ENCODE data around the gene ZNF417. TPM values are rescaled to one million over a fixed set of nuclear protein-coding genes. Genes with fewer than 3 reads are reported as not detected.

Gene ZNF417
- total and polyA plus RNA-seq, 2 of the 4 experiments (the other 2 are of a cell fraction): 4.0 to 23.1 TPM

- TF ChIP-seq FOS (IDR thresholded peaks at IDR 0.05; ENCODE audit: low read depth, low read length): no peak
These were observed 18.7 kb upstream of the ZNF417 start, which contains the start of gene ZNF418 (continued) for GRCh38 chr19:57934820-57935665.

GRCh38 chr19:57927587-57927986 lies 11.2 kb upstream of the ZNF417 start:
- Histone ChIP-seq H3K4me3 (ENCODE audit: insufficient read depth, low read depth, low read length) (no peak overlapping the region), H3K27me3 (ENCODE audit: control insufficient read depth, insufficient read depth, low read length) (no peaks in the 10 kb centered on the region), H2BK20ac (ENCODE audit: low read depth, low read length) (no peak overlapping the region), H3K4me2 (ENCODE audit: low read depth, low read length) (no peak overlapping the region), H4K8ac (ENCODE audit: low read depth in 2 of 2, low read length in 2 of 2) (no peak overlapping the region), H3K56ac (ENCODE audit: extremely low read depth, insufficient read depth, low read length) (no peak overlapping the region), H3K14ac (replicated peaks; ENCODE audit: low read depth, low read length) (no peak overlapping the region), H2AFZ (replicated peaks; ENCODE audit: low read length, poor library complexity) (no peak overlapping the region), H3K27ac (ENCODE audit: insufficient read depth, low read length) (no peak overlapping the region), H3K23ac (ENCODE audit: low read depth, low read length) (no peak overlapping the region), H3K9me3 (ENCODE audit: control insufficient read depth, insufficient read depth, low read length) (peaks cover 73% of the 10 kb centered on the region), H4K5ac (ENCODE audit: low read depth, low read length) (no peak overlapping the region), H3K9ac (ENCODE audit: low read depth, low read length) (no peak overlapping the region), H3K36me3 (ENCODE audit: control insufficient read depth, insufficient read depth, low read length) (peaks cover 38% of the 10 kb centered on the region), H3K4ac (ENCODE audit: low read depth, low read length) (no peak overlapping the region), H3K9me1 (ENCODE audit: insufficient read depth, low read length) (no peaks in the 10 kb centered on the region), H3K18ac (ENCODE audit: low read depth, low read length) (no peak overlapping the region), H3K79me1 (ENCODE audit: low read depth in 1 of 2, low read length in 2 of 2) (peaks cover 3 to 5% of the 10 kb centered on the region in 2 experiments; a peak in 2 of 4 replicates), H2AK9ac (replicated peaks; ENCODE audit: low read depth, low read length, poor library complexity) (no peak overlapping the region), H2AK5ac (ENCODE audit: low read depth, low read length) (no peak overlapping the region), H2BK15ac (ENCODE audit: low read depth, low read length) (no peak overlapping the region), H2BK5ac (ENCODE audit: low read depth, low read length, poor library complexity, severe bottlenecking) (no peak overlapping the region), H3K4me1 (ENCODE audit: control insufficient read depth, insufficient read depth, low read length) (no peaks in the 10 kb centered on the region), H2BK120ac (ENCODE audit: low read depth, low read length) (no peak overlapping the region), H4K20me1 (ENCODE audit: insufficient read depth, low read length) (no peaks in the 10 kb centered on the region), H4K91ac (ENCODE audit: insufficient read depth, low read depth, low read length) (no peak overlapping the region)
- TF ChIP-seq CTCF (conservative IDR thresholded peaks at IDR 0.05; ENCODE audit: low read depth, low read length): no peak
- TF ChIP-seq CEBPB (IDR thresholded peaks at IDR 0.05; ENCODE audit: low read depth, low read length): no peak
- no peak for TF ChIP-seq MAZ (IDR thresholded peaks at IDR 0.05; ENCODE audit: borderline replicate concordance, low read depth, low read length)
- TF ChIP-seq SMC3 (IDR thresholded peaks at IDR 0.05; ENCODE audit: low read depth, low read length): no peak
- no peak for TF ChIP-seq FOS (IDR thresholded peaks at IDR 0.05; ENCODE audit: low read depth, low read length)
- no peak for TF ChIP-seq BHLHE40 (IDR thresholded peaks at IDR 0.05; ENCODE audit: low read depth, low read length)
- no peak for TF ChIP-seq RFX5 (IDR thresholded peaks at IDR 0.05; ENCODE audit: low read depth, low read length)
- TF ChIP-seq RAD21 (IDR thresholded peaks at IDR 0.05; ENCODE audit: low read length): no peak
- no peak for TF ChIP-seq CHD1 (IDR thresholded peaks at IDR 0.05; ENCODE audit: low read depth, low read length)
- TF ChIP-seq POLR2A (IDR thresholded peaks at IDR 0.05; ENCODE audit: low read depth, low read length): no peak
- no peak for TF ChIP-seq MAFK (IDR thresholded peaks at IDR 0.05; ENCODE audit: low read depth, low read length)
- no peak for TF ChIP-seq USF2 (IDR thresholded peaks at IDR 0.05; ENCODE audit: low read depth, low read length)
- in situ Hi-C loops (cut with MboI; ENCODE audit: low sequenced_read_pairs) (no loop called here), intact Hi-C loops (cut with micrococcal nuclease) (no loop called here), dilution Hi-C loops (cut with HindIII; ENCODE audit: low sequenced_read_pairs, unreplicated experiment) (no loop called here)
- CTCF ChIA-PET: no interaction called here
- DNase-seq: no peak
- 100% methylated on average over 3 of the region's 4 CpGs; no CpG with 5 or more reads in 1 of the 2 experiments for WGBS, 2 experiments (ENCODE audit: extremely low coverage in 2 of 2, insufficient read length in 1 of 2)
- BruUV-seq (replicated peaks): no TSS peak
- ATAC-seq (ENCODE audit: low read depth): no peak
- POLR2A ChIA-PET (ENCODE audit: unreplicated experiment): no interaction called here

Measured in IMR-90 (cell line).